Ovary (tissue), 3 donors: Measurements from ENCODE around the gene KDM4C.

Experiments used
- CTCF ChIP-seq, 3 donors: fragments of 450-650 bp in 2 of 3; fragments of 200-600 bp in 1 of 3; IDR thresholded peaks; one replicate each; pipeline versions ENCODE4 v1.5.1 to v1.8.0; 2016 to 2022; ENCODE audit warnings: antibody characterized with exemption in 3 of 3, mild to moderate bottlenecking in 1 of 3
- EP300 ChIP-seq: sonication (generic); formaldehyde crosslinking; IDR thresholded peaks from one replicate; pipeline ENCODE4 v1.6.1; 2017; ENCODE audit warnings: antibody characterized with exemption
- POLR2A ChIP-seq: fragments of 450-650 bp; IDR thresholded peaks from one replicate; pipeline ENCODE4 v1.6.1; 2017; ENCODE audit warnings: antibody characterized with exemption, mild to moderate bottlenecking, moderate library complexity
- donor health status: DM: no; HTN: no; CAD: no.

- TF ChIP-seq CTCF (IDR thresholded peaks at IDR 0.05) (no peak), POLR2A (no peak), EP300 (no peak)
These were observed 220.0 kb downstream of the KDM4C start for GRCh38 chr9:6977761-6978160.
